Tongue (tissue), 2 donors: ENCODE results near the gene RAB37. TPM values are rescaled to one million over a fixed set of nuclear protein-coding genes. Genes with fewer than 3 reads are reported as not detected.
A peak's percentile ranks its signal among the peaks of the same experiment; 100 is the strongest.

Experiments used
- DNase-seq: peaks from one replicate; pipeline ENCODE4 v3.0.0-alpha.2; 2015
- total RNA-seq: library from RNA; depleted of rRNA; stranded (reverse); fragments of >200 nt; gene quantifications from one replicate; pipeline ENCODE4 v1.2.3, GENCODE V29; 2014

The RAB37 gene
- total RNA-seq, 1 donor from 2014 or later = 1.9 TPM

- no peak for DNase-seq
Measured at GRCh38 chr17:74761419-74761818, 24.4 kb downstream of the RAB37 start.

GRCh38 chr17:74761931-74762330 is 24.9 kb downstream of the RAB37 start:
- DNase-seq = no peak

- peak; percentile 56 for DNase-seq
Measured at GRCh38 chr17:74763565-74764387, 26.7 kb downstream of the RAB37 start.

- DNase-seq = no peak
Measured at GRCh38 chr17:74764751-74765286, 27.8 kb downstream of the RAB37 start.

- DNase-seq = no peak
Measured at GRCh38 chr17:74766413-74766812, 29.4 kb downstream of the RAB37 start.

GRCh38 chr17:74767111-74767516 is 30.1 kb downstream of the RAB37 start:
- DNase-seq = no peak

GRCh38 chr17:74768069-74768762 is 31.2 kb downstream of the RAB37 start:
- DNase-seq = no peak

- no peak for DNase-seq
Measured at GRCh38 chr17:74768763-74769114, 31.7 kb downstream of the RAB37 start.

GRCh38 chr17:74769266-74769855 is 32.3 kb downstream of the RAB37 start:
- DNase-seq = no peak

- DNase-seq = no peak
Measured at GRCh38 chr17:74769856-74770497, 32.9 kb downstream of the RAB37 start.

GRCh38 chr17:74770498-74771318 is 33.7 kb downstream of the RAB37 start:
- peak; percentile 56 for DNase-seq

GRCh38 chr17:74771319-74771914 is 34.4 kb downstream of the RAB37 start:
- DNase-seq = no peak

- DNase-seq = no peak
Measured at GRCh38 chr17:74772053-74772452, 35.0 kb downstream of the RAB37 start.

GRCh38 chr17:74773414-74773813 is 36.4 kb downstream of the RAB37 start:
- DNase-seq = no peak

- DNase-seq = no peak
Measured at GRCh38 chr17:74773871-74774286, 36.8 kb downstream of the RAB37 start.

- DNase-seq = no peak
Measured at GRCh38 chr17:74775409-74776043, 38.5 kb downstream of the RAB37 start.

- DNase-seq = peak; percentile 99
Measured at GRCh38 chr17:74776044-74776962, 39.2 kb downstream of the RAB37 start, which contains the start of gene NAT9. NAT9 (minus strand) TSS chr17:74776345; CDS start chr17:74775698, 647 bp downstream.

- DNase-seq = no peak
Measured at GRCh38 chr17:74776990-74777389, 39.9 kb downstream of the RAB37 start.

GRCh38 chr17:74777901-74778515 is 41.0 kb downstream of the RAB37 start:
- DNase-seq = no peak
